HEK293 (cell line): ENCODE data around the gene ZFP62.

Experiments
- EGR2 ChIP-seq: fragments of 450-650 bp; formaldehyde crosslinking; IDR thresholded peaks from 2 replicates; pipeline ENCODE4 v1.5.1; 2016; ENCODE audit warnings: low read depth, missing biosample characterization, missing genetic modification characterization
- KLF9 ChIP-seq: fragments of 450-650 bp; formaldehyde crosslinking; IDR thresholded peaks from 2 replicates; pipeline ENCODE4 v1.5.1; 2016; ENCODE audit warnings: missing biosample characterization, missing genetic modification characterization, low read depth
- ZBTB49 ChIP-seq: fragments of 450-650 bp; formaldehyde crosslinking; IDR thresholded peaks from 2 replicates; pipeline ENCODE4 v1.5.1; 2016; ENCODE audit warnings: missing biosample characterization, missing genetic modification characterization, low read depth
- ZNF138 ChIP-seq: fragments of 450-650 bp; formaldehyde crosslinking; IDR thresholded peaks from 2 replicates; pipeline ENCODE4 v1.5.1; 2016; ENCODE audit warnings: missing biosample characterization, missing genetic modification characterization, borderline replicate concordance
- ZNF239 ChIP-seq: fragments of 450-650 bp; formaldehyde crosslinking; IDR thresholded peaks from 2 replicates; pipeline ENCODE4 v1.5.1; 2016; ENCODE audit warnings: missing biosample characterization, missing genetic modification characterization
- ZNF555 ChIP-seq: fragments of 450-650 bp; formaldehyde crosslinking; conservative IDR thresholded peaks from 2 replicates; pipeline ENCODE4 v1.5.1; 2017; ENCODE audit warnings: missing biosample characterization, mild to moderate bottlenecking, missing genetic modification characterization, inconsistent platforms
- ZNF600 ChIP-seq: fragments of 450-650 bp; formaldehyde crosslinking; IDR thresholded peaks from 2 replicates; pipeline ENCODE4 v1.5.1; 2016; ENCODE audit warnings: missing biosample characterization, missing genetic modification characterization
- ZNF624 ChIP-seq: fragments of 450-650 bp; formaldehyde crosslinking; IDR thresholded peaks from 2 replicates; pipeline ENCODE4 v1.5.1; 2017; ENCODE audit warnings: missing biosample characterization, missing genetic modification characterization
- ZNF747 ChIP-seq: fragments of 450-650 bp; formaldehyde crosslinking; IDR thresholded peaks from 2 replicates; pipeline ENCODE4 v1.5.1; 2016; ENCODE audit warnings: missing biosample characterization, missing genetic modification characterization
- TF ChIP-seq, protein P1 (sequence below): fragments of 450-650 bp; formaldehyde crosslinking; IDR thresholded peaks from 2 replicates; pipeline ENCODE4 v1.5.1; 2016; ENCODE audit warnings: missing biosample characterization, missing genetic modification characterization

DNA sequence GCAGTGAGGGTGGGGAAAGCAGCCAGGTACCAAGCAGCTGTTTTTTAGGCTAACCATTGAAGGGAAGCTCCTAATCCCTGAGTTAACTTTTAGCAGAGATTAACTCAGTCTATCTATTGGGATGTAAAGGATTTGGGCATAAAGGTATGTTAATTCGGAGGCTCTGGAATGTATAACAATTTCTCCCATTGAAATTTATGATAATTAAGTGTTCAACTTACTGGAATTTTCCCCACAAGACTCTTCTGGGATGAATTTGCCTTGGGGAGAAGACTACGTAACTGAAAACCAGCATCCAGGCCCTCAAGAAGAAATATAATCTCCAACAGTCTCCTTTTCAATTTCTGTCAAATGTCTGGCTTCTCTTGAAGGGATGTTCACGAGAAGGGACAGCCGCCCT lies 23.6 kb downstream of the ZFP62 start:
- TF ChIP-seq ZNF239 (tag by site-specific recombination) (no peak), KLF9 (tag by site-specific recombination) (no peak), ZNF747 (tag by site-specific recombination) (no peak), ZNF555 (tag by site-specific recombination) (no peak), EGR2 (tag by site-specific recombination) (no peak), ZBTB49 (no peak), ZNF600 (tag by site-specific recombination) (no peak), ZNF138 (tag by site-specific recombination) (no peak), ZNF624 (no peak)
- TF ChIP-seq, protein P1, sequence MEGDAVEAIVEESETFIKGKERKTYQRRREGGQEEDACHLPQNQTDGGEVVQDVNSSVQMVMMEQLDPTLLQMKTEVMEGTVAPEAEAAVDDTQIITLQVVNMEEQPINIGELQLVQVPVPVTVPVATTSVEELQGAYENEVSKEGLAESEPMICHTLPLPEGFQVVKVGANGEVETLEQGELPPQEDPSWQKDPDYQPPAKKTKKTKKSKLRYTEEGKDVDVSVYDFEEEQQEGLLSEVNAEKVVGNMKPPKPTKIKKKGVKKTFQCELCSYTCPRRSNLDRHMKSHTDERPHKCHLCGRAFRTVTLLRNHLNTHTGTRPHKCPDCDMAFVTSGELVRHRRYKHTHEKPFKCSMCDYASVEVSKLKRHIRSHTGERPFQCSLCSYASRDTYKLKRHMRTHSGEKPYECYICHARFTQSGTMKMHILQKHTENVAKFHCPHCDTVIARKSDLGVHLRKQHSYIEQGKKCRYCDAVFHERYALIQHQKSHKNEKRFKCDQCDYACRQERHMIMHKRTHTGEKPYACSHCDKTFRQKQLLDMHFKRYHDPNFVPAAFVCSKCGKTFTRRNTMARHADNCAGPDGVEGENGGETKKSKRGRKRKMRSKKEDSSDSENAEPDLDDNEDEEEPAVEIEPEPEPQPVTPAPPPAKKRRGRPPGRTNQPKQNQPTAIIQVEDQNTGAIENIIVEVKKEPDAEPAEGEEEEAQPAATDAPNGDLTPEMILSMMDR, result no peak
